Ovary (tissue), 3 donors: ENCODE data around the gene TCTN1.

Source experiments
- CTCF ChIP-seq, 3 donors: fragments of 450-650 bp in 2 of 3; fragments of 200-600 bp in 1 of 3; IDR thresholded peaks; one replicate each; pipeline versions ENCODE4 v1.5.1 to v1.8.0; 2016 to 2022; ENCODE audit warnings: antibody characterized with exemption in 3 of 3, mild to moderate bottlenecking in 1 of 3
- POLR2A ChIP-seq: fragments of 450-650 bp; IDR thresholded peaks from one replicate; pipeline ENCODE4 v1.6.1; 2017; ENCODE audit warnings: antibody characterized with exemption, mild to moderate bottlenecking, moderate library complexity
- donor health status: DM: no; HTN: no; CAD: no.

- TF ChIP-seq CTCF (IDR thresholded peaks at IDR 0.05) (no peak), POLR2A (no peak)
Observed at GRCh38 chr12:110585231-110585799, 28.6 kb upstream of the TCTN1 start.
